Effector memory CD4-positive, alpha-beta T cell (primary cell): ENCODE measurements around the gene DCP2.

Source experiments
- DNase-seq, 3 donors: peaks; one replicate each; pipeline ENCODE4 v3.0.0-alpha.2; 2020
- H3K27ac ChIP-seq: 2 replicates; pipeline ENCODE4 v1.7.0; 2013; ENCODE audit warnings: mild to moderate bottlenecking, low read length, moderate library complexity; ENCODE audit not compliant: insufficient read depth, poor library complexity, severe bottlenecking
- H3K27me3 ChIP-seq: replicated peaks from 2 replicates; pipeline ENCODE4 v1.7.0; 2013; ENCODE audit warnings: mild to moderate bottlenecking, low read length; ENCODE audit not compliant: insufficient read depth, control insufficient read depth, poor library complexity, severe bottlenecking
- H3K36me3 ChIP-seq: 2 replicates; pipeline ENCODE4 v1.7.0; 2013; ENCODE audit warnings: mild to moderate bottlenecking, low read length, moderate library complexity; ENCODE audit not compliant: control insufficient read depth, insufficient read depth
- H3K4me1 ChIP-seq: 2 replicates; pipeline ENCODE4 v1.7.0; 2013; ENCODE audit warnings: low read length, mild to moderate bottlenecking; ENCODE audit not compliant: control insufficient read depth, insufficient read depth, poor library complexity, severe bottlenecking
- H3K4me3 ChIP-seq: 2 replicates; pipeline ENCODE4 v1.7.0; 2013; ENCODE audit warnings: low read length, low read depth, mild to moderate bottlenecking; ENCODE audit not compliant: insufficient read depth, poor library complexity, severe bottlenecking
- H3K9me3 ChIP-seq: 2 replicates; pipeline ENCODE4 v1.7.0; 2013; ENCODE audit warnings: mild to moderate bottlenecking, low read length, moderate library complexity; ENCODE audit not compliant: control insufficient read depth

The DCP2 gene

DNA sequence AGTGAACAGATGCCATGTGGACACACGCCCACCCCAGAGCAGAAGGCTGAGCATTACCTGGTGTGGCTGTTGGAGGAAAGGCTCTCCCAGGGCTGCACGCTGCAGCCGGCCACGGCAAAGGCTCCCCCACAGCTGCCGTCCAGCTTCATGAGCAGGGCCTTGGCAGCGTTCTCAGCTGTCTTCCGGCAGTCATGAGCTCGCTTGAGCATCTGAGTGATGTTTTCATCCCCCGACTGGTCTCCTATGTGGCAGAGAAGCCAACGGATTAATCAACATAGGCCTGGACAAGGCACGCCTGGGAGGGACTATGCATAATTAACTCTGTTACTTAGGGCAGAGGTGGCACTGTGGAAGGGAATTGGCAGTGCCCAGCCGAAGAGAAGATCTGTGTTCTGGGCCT is 87.3 kb downstream of the DCP2 start:
- Histone ChIP-seq H3K4me3 (no peak overlapping the region), H3K27me3 (no peaks in the 10 kb centered on the region), H3K9me3 (no peaks in the 10 kb centered on the region), H3K4me1 (peaks cover 6% of the 10 kb centered on the region), H3K36me3 (no peaks in the 10 kb centered on the region), H3K27ac (no peak overlapping the region)
- DNase-seq = no peak

DNA sequence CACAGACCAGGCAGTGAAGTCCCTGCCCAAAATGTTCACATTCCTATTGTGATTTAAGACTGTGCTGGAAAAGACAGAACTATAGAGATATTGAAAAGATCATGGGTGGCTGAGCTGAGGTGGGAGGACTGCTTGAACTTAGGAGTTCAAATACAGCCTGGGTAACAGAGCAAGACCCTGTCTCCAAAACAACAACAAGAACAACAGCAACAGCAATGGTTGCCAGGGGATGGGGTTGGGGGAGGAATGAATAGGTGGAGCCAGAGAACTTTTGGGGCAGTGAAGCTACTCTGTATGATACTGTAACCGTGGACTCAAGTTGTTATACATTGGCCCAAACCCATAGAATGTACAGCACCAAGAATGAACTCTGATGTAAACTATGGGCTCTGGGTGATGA is 88.2 kb downstream of the DCP2 start:
- Histone ChIP-seq H3K27ac (no peak overlapping the region), H3K36me3 (no peaks in the 10 kb centered on the region), H3K4me3 (no peak overlapping the region), H3K9me3 (no peaks in the 10 kb centered on the region), H3K27me3 (no peaks in the 10 kb centered on the region), H3K4me1 (peaks cover 6% of the 10 kb centered on the region)
- DNase-seq = no peak

DNA sequence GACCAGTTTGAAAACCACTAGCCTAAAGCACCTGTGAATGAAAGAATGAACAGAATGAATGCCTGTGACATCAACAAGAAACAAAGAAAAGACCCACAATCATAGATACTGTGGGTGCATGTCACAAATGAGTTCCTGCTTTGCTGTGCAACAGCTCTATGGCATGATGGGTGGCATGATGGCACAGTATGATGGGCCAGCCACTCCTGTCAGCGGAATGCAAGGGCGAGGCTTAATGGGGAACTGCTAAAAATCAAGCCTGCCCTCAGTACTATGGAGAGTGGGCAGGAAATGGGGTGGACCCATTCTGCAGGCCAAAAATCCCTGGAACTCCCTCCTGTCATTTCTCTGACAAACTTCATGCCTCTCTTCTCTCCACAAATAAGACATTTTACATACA is 89.0 kb downstream of the DCP2 start:
- no peaks in the 10 kb centered on the region for H3K36me3 ChIP-seq
- no peak for DNase-seq
- no peak overlapping the region for H3K27ac ChIP-seq
- peaks cover 6% of the 10 kb centered on the region for H3K4me1 ChIP-seq
- H3K4me3 ChIP-seq = no peak overlapping the region
- H3K9me3 ChIP-seq = no peaks in the 10 kb centered on the region
- no peaks in the 10 kb centered on the region for H3K27me3 ChIP-seq

DNA sequence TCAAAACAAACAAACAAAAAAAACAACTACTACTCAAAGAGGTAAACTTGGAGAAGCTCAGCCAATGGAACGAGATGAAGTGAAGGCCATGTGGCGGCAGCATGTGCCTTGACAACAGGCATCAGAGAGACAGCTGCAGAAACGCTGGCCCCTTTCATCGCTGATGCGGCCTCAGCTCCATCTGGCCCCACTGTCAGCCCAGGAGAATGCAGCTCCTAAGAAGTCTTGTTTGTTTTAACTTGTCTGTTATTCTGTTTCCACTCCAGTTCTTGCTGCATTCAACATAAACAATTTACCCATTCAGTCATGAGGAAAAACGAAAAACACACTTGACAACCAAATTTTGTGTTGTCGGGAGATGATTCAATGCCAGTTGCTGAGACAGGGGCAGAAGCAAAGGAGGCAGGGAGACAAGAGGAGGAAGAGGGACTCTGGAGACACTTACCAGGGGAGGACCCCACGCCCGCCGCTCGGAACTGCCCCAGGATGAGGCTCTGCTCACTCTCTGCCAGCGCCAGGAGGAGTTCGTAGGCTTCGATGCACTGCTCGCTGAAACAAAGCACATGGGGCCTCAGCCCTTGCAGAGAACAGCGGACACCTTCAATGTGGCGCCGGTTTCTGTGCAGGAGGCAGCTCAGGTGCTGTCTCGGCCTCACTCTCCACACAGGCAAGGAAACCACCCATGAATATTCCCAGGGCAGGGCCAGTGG is 91.2 kb downstream of the DCP2 start:
- H3K27ac ChIP-seq = no peak overlapping the region
- H3K4me3 ChIP-seq = no peak overlapping the region
- DNase-seq = no peak
- H3K9me3 ChIP-seq = no peaks in the 10 kb centered on the region
- no peaks in the 10 kb centered on the region for H3K36me3 ChIP-seq
- peaks cover 6% of the 10 kb centered on the region for H3K4me1 ChIP-seq
- no peaks in the 10 kb centered on the region for H3K27me3 ChIP-seq

DNA sequence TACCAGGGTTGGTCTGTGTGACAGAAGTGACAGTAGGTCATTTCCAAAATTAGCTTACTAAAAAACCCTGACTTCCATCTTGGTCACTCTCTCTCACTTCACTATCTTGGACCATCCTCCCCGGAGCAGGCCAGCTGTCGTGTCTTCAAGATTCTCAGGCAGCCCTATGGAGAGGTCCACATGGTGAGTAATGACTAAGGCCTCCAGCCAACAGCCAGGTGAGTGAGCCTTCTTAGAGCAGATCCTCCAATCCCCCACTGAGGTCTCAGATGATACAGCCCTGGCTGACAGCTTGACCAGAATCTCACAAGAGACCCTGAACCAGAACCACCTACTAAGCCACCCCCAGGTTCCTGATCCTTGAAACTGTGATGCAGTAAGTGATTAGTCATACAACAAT is 92.0 kb downstream of the DCP2 start:
- H3K27ac ChIP-seq = no peak overlapping the region
- H3K9me3 ChIP-seq = no peaks in the 10 kb centered on the region
- no peaks in the 10 kb centered on the region for H3K27me3 ChIP-seq
- no peak overlapping the region for H3K4me3 ChIP-seq
- no peaks in the 10 kb centered on the region for H3K4me1 ChIP-seq
- H3K36me3 ChIP-seq = no peaks in the 10 kb centered on the region
- DNase-seq = no peak
